Activated CD8-positive, alpha-beta memory T cell treated with anti-CD3 and anti-CD28 coated beads, Interleukin-2, amount 50 U/mL, for 1 hour (primary cell): ENCODE data around the gene ITPR2.
"Not testable (repeated sequence)": the region's sequence is repeated elsewhere in the genome, so short reads cannot be mapped to it uniquely, and the experiment has no call there.

Source experiments
- DNase-seq: peaks from one replicate; pipeline ENCODE4 v3.0.0-alpha.2; 2020; ENCODE audit errors: extremely low read depth

Gene ITPR2

DNA sequence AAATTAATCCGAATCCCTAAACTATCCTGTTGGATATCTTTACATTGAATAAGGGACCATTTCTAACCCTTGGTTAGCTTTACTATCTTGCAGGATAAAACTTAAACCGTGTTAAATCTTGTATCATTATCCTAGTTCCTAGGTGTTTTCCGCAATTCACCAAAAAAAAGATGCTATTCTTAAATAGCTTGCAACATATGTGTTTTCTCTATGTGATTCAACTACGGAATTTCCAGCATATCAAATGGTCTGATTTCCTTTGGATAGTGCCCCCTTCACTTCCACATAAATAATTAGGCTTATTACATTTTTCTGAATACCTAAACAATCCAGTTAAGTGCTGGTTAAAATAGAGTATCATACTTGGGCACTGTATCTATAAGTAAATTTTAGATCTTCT lies 130.3 kb downstream of the ITPR2 start:
- DNase-seq, result no peak

- DNase-seq, result no peak
These were observed 131.3 kb downstream of the ITPR2 start for GRCh38 chr12:26701604-26702215.

DNA sequence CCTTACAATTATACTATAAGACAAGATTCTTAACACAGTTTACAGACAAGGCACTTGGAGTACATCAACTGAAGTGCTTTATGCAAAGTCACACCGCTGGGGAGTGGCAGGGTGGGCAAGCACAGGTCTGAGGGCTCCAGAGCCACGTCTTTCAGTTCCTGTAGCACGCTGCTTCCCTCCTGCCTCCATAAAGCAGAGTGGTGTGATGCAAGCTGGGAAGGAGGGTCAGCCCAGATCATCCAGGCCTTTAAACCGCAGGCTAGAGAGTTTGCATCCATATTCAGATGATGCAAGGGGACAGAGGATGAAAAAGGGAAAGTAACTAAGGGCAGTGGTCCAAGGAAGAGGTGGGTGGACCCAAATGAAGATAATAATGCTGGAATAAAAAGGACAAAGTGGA lies 132.6 kb downstream of the ITPR2 start:
- DNase-seq, result no peak

- DNase-seq, result no peak
These were observed 133.8 kb downstream of the ITPR2 start for GRCh38 chr12:26699237-26699636.

DNA sequence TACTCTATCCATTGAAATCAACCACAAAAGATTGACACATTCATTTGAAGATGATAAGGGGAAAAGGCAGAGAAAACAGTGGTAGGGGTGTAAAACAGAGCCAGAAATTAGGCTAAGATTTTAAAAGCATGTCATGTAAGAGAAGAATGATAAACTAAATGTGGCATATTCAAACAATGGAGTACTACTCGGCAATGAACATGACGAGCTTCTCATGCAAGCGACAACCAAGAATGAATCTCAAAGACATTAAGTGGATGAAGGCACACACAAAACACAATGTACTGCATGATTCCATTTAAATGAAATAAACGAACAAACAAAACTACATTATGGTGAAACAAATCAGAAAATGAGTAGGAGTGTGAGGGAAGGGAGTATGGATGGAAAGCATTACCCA lies 134.8 kb downstream of the ITPR2 start:
- no peak for DNase-seq

- no peak for DNase-seq
These were observed 135.8 kb downstream of the ITPR2 start for GRCh38 chr12:26697217-26697616.

DNA sequence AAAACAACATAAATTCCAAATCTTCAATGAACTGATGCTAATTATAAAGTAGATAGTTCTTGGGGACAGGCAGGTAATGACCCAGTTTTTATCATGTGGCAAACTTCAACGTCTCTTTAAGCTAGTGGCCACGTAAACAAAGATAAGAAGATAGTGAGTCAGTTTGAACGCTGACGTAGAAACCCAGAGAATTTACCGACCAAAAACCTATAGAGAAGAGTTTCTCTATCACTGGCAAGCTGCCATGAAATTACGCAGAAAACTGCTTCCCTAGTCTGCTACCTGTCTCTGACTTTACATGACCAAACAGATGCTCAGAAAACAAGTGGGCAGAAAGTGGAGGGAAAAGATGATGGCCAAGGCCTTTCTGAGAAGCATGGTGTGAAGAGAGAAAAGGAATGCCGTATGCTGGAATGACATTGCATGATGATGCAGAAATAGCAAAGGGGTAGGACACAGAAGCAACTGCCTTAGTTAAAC lies 136.3 kb downstream of the ITPR2 start:
- DNase-seq, result no peak

GRCh38 chr12:26696048-26696612 lies 136.9 kb downstream of the ITPR2 start:
- DNase-seq, result no peak

DNA sequence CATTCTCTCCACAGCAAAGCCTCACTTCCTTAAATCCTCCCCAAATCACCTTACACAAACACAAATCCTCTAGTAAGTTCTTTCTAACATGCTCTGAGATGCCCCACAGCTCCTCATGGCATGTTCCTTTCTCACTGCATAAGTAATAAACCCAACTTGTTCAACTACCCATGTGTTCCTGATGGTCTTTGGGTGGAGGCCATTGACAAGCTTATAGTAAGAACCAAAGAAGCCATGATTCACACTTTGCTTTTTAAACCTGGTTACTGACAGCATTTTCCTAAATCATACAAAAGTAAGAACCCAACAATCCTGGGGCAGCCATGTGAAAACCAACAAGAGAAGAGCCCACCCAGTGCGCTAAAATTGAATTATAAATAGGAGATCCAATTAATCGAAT lies 138.6 kb downstream of the ITPR2 start:
- DNase-seq, result no peak

DNA sequence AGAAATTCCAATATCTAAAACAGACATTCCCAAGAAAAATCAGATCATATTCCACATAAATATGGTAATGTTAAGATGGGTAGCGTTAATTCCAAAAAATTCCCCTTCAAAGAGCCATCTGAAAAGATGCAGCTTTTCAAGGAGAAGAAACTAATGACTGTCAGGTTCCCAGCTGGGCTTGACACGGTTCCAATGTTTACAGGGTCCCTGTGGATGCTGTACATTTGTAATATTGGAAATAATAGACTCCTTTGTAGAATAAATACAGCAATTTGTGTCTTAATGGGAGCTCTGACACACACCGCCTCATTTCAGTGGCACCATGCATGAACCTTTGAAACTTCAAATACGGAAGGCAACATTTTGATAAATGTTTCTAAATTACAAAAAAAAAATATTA lies 140.6 kb downstream of the ITPR2 start:
- no peak for DNase-seq

DNA sequence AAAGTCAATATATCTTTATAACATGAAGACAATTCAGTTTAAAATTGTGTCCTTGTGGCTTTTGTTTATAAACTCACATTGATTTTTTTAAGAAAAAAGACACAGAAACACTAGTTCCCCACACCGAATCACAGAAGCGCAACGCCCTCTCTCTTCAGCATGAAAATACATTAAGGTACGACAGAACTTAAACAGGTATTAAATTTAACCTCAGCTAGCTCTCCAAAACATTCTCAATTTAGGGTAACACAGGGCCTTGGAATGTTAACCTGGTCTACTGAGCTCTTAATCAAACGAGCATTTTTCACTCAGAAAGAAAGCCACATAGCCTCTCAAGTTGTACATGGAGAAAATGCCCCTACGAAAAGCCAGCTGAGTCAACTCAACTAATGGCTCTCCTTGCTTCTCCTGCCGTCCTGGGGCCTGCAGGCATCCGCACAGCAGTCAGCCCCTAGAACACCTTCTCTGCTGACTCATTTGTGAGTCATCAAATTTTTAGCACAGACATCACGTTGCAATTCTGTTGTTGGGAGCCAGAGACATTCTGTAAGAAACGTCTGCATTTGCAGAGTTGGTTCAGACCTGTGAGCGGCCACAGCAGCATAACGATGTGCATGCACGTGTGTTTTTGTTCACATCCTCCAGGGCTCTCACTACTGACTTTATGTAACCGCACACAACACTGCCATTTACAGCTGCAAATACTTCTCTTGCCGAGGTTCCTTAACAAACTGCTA lies 141.6 kb downstream of the ITPR2 start:
- no peak for DNase-seq

- no peak for DNase-seq
These were observed 142.4 kb downstream of the ITPR2 start for GRCh38 chr12:26690601-26691000.

- no peak for DNase-seq
These were observed 143.6 kb downstream of the ITPR2 start for GRCh38 chr12:26689281-26689841.

DNA sequence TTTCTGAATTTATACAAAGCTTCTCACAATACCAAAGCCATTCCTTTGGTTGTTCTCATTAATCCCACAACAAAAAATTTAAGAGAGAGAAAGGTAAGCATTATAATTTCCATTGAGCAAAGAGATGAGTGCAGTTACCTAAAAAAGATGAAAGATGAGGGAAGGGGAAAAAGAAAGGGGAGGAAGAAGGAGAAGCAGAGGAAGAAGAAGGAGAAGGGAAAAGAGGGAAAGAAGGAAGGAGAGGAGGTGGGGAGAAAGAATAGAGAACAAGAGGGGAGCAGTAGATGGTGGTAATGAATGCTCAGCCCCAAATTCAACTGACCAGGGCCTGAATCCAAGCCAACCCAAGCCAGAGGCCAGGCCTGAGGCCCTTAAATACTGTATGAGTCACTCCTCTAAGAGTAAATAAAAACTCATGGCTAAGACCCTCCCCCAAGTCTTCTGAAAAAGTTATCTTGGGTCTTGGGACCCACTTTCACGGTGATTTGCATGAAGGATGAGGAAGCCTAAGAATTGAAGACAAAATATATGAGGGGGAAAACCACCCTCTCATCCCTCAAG lies 144.6 kb downstream of the ITPR2 start:
- DNase-seq, result no peak

DNA sequence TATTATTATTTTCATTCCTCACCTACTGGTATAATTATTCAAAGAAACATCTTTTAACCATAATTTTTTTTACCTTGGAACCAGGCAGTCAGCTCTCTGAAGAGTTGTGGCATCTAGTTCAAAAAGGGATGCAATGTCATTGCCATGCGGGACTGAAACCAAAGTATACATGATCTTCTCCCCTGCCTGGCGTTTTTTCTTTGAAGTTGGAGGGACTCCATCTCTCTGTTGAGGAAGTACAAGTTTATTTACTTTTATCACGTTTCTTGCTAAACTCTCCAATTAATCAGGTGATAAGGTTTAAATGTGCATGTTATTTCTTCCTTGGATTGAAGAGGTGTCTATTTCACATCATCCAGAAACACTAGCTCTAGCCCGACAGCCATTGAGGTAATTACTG lies 146.6 kb downstream of the ITPR2 start:
- no peak for DNase-seq

- no peak for DNase-seq
These were observed 148.9 kb downstream of the ITPR2 start for GRCh38 chr12:26684101-26684500.

DNA sequence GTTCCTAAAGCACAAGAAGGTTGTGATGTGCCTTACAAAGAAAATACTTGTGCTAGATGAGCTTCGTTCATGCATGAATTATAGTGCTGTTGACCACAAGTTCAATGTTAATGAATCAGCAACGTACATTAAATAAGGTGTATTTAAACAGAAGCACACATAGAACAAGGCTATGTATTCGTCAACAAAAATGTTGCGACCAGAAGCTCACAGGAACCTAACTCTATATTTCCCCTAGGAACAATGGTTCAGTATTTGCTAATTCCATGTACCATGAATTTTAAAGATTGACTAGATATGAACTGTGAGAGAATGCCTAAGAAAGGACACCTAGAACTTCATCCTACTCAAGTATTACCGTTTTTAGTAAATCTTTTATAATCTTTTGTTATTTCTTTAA lies 149.6 kb downstream of the ITPR2 start:
- no peak for DNase-seq

GRCh38 chr12:26680727-26681455 lies 152.1 kb downstream of the ITPR2 start:
- DNase-seq, result no peak

GRCh38 chr12:26678697-26679660 lies 154.0 kb downstream of the ITPR2 start:
- no peak for DNase-seq

DNA sequence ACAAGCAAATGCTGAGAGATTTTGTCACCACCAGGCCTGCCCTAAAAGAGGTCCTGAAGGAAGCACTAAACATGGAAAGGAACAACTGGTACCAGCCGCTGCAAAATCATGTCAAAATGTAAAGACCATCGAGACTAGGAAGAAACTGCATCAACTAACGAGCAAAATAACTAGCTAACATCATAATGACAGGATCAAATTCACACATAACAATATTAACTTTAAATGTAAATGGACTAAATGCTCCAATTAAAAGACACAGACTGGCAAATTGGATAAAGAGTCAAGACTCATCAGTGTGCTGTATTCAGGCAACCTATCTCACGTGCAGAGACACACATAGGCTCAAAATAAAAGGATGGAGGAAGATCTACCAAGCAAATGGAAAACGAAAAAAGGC lies 161.5 kb downstream of the ITPR2 start:
- not testable (repeated sequence) for DNase-seq

GRCh38 chr12:26668847-26669246 lies 164.1 kb downstream of the ITPR2 start:
- no peak for DNase-seq
